Activated CD8-positive, alpha-beta memory T cell treated with anti-CD3 and anti-CD28 coated beads for 4 hours (primary cell): Measurements from ENCODE around the gene PAM16.

Experiments used
- DNase-seq, 2 donors: peaks; one replicate each; pipeline ENCODE4 v3.0.0-alpha.2; 2020; ENCODE audit warnings: low read depth in 2 of 2

The PAM16 gene

GRCh38 chr16:4383591-4384444 lies 32.7 kb upstream of the PAM16 start:
- no peak for DNase-seq

GRCh38 chr16:4382795-4383357 lies 31.8 kb upstream of the PAM16 start:
- no peak for DNase-seq

GRCh38 chr16:4381935-4382794 lies 31.0 kb upstream of the PAM16 start:
- no peak for DNase-seq

GRCh38 chr16:4381072-4381934 lies 30.2 kb upstream of the PAM16 start:
- no peak for DNase-seq

- DNase-seq = no peak
These were observed 29.3 kb upstream of the PAM16 start for GRCh38 chr16:4380119-4381063.

GRCh38 chr16:4378999-4379690 lies 28.0 kb upstream of the PAM16 start:
- no peak for DNase-seq

- DNase-seq = no peak
These were observed 27.1 kb upstream of the PAM16 start for GRCh38 chr16:4378161-4378666.

- DNase-seq = no peak
These were observed 26.5 kb upstream of the PAM16 start for GRCh38 chr16:4377573-4378154.

- DNase-seq = no peak
These were observed 25.9 kb upstream of the PAM16 start for GRCh38 chr16:4376893-4377572.

GRCh38 chr16:4376126-4376892 lies 25.2 kb upstream of the PAM16 start:
- no peak for DNase-seq

- no peak for DNase-seq
These were observed 24.6 kb upstream of the PAM16 start for GRCh38 chr16:4375717-4376116.

- DNase-seq = no peak
These were observed 23.0 kb upstream of the PAM16 start for GRCh38 chr16:4373909-4374742.

GRCh38 chr16:4373356-4373908 lies 22.3 kb upstream of the PAM16 start:
- DNase-seq = no peak

- DNase-seq = no peak
These were observed 21.6 kb upstream of the PAM16 start for GRCh38 chr16:4372578-4373355.

- no peak for DNase-seq
These were observed 21.0 kb upstream of the PAM16 start for GRCh38 chr16:4372001-4372577.
